GM23338 (cell line): Measurements from ENCODE around the gene USP31. TPM values are rescaled to one million over a fixed set of nuclear protein-coding genes. Genes with fewer than 3 reads are reported as not detected.

Experiments used
- ATAC-seq: fragments of 200-7000 bp; cut with Tn5 transposase; 3 replicates; pipeline ENCODE4 v1.9.1; 2020
- DNase-seq: peaks from one replicate; pipeline ENCODE4 v3.0.0-alpha.2; 2015; ENCODE audit warnings: low spot score
- H2AFZ ChIP-seq: fragments of 200-600 bp; sonication (generic); 2 replicates; pipeline ENCODE4 v1.8.0; 2016; ENCODE audit warnings: antibody characterized with exemption, mild to moderate bottlenecking, moderate library complexity
- H3F3A ChIP-seq: fragments of 200-600 bp; sonication (generic); replicated peaks from 2 replicates; pipeline ENCODE4 v1.8.0; 2017; ENCODE audit warnings: antibody characterized with exemption, mixed run types, low read depth
- H3K27ac ChIP-seq: fragments of 200-600 bp; sonication (generic); 2 replicates; pipeline ENCODE4 v1.6.1; 2016; ENCODE audit warnings: low read depth
- H3K27me3 ChIP-seq: fragments of 200-600 bp; sonication (generic); 2 replicates; pipeline ENCODE4 v1.8.0; 2016; ENCODE audit warnings: mild to moderate bottlenecking, mixed run types, moderate library complexity; ENCODE audit not compliant: insufficient read depth
- H3K36me3 ChIP-seq: fragments of 200-600 bp; sonication (generic); 2 replicates; pipeline ENCODE4 v1.8.0; 2016; ENCODE audit warnings: mild to moderate bottlenecking; ENCODE audit not compliant: insufficient read depth
- H3K4me1 ChIP-seq: fragments of 200-600 bp; sonication (generic); 2 replicates; pipeline ENCODE4 v1.8.0; 2016; ENCODE audit warnings: mild to moderate bottlenecking, moderate library complexity; ENCODE audit not compliant: insufficient read depth
- H3K4me2 ChIP-seq: fragments of 200-600 bp; sonication (generic); 2 replicates; pipeline ENCODE4 v1.7.1; 2017; ENCODE audit warnings: mixed run types
- H3K4me3 ChIP-seq: fragments of 200-600 bp; sonication (generic); 2 replicates; pipeline ENCODE4 v1.6.1; 2016; ENCODE audit warnings: mixed run types
- H3K79me2 ChIP-seq: fragments of 200-600 bp; sonication (generic); replicated peaks from 2 replicates; pipeline ENCODE4 v1.8.0; 2017; ENCODE audit warnings: mild to moderate bottlenecking; ENCODE audit not compliant: insufficient read depth
- H3K9me2 ChIP-seq: fragments of 200-600 bp; sonication (generic); 2 replicates; pipeline ENCODE4 v1.8.0; 2017; ENCODE audit not compliant: insufficient read depth
- H4K20me1 ChIP-seq: fragments of 200-600 bp; sonication (generic); replicated peaks from 2 replicates; pipeline ENCODE4 v1.8.0; 2017; ENCODE audit warnings: mild to moderate bottlenecking; ENCODE audit not compliant: insufficient read depth
- H3K27ac Mint-ChIP-seq: 2 replicates; pipeline ENCODE4 v1.8.0; 2020; ENCODE audit warnings: inconsistent platforms, mild to moderate bottlenecking, moderate library complexity, mixed read lengths
- H3K27me3 Mint-ChIP-seq: 3 replicates; pipeline ENCODE4 v1.8.0; 2022; ENCODE audit warnings: low read depth, mild to moderate bottlenecking, moderate library complexity, mixed read lengths, inconsistent platforms; ENCODE audit not compliant: insufficient read depth, poor library complexity
- H3K36me3 Mint-ChIP-seq: 3 replicates; pipeline ENCODE4 v1.8.0; 2021; ENCODE audit warnings: low read depth, mild to moderate bottlenecking, inconsistent platforms, moderate library complexity, mixed read lengths
- H3K4me1 Mint-ChIP-seq: 3 replicates; pipeline ENCODE4 v1.8.0; 2020; ENCODE audit warnings: mild to moderate bottlenecking, inconsistent platforms, mixed read lengths
- H3K4me3 Mint-ChIP-seq: 3 replicates; pipeline ENCODE4 v1.8.0; 2021; ENCODE audit warnings: moderate library complexity, mild to moderate bottlenecking, inconsistent platforms, mixed read lengths
- H3K9me3 Mint-ChIP-seq: 3 replicates; pipeline ENCODE4 v1.8.0; 2020; ENCODE audit warnings: moderate library complexity, mild to moderate bottlenecking, inconsistent platforms, mixed read lengths
- ZNF462 ChIP-seq: fragments of 250-450 bp; sonication (Bioruptor Pico); IDR thresholded peaks from 2 replicates; pipeline ENCODE4 v1.5.0; 2020; ENCODE audit warnings: mild to moderate bottlenecking, moderate library complexity
- polyA plus RNA-seq: library from polyadenylated mRNA; unstranded; fragments of >200 nt; fragmentation: Nextera tagmentation; extraction: Ambion mirVana; gene quantifications from 2 replicates; pipeline ENCODE4 v1.2.1, GENCODE V29; 2016
- total RNA-seq: library from RNA; depleted of rRNA; stranded (reverse); fragments of >200 nt; shearing (Covaris generic); gene quantifications from 2 replicates; pipeline ENCODE4 v1.2.3, GENCODE V29; 2014

USP31 gene
- total and polyA plus RNA-seq, 2 experiments from 2014 or later, result 4.3 to 17.9 TPM

DNA sequence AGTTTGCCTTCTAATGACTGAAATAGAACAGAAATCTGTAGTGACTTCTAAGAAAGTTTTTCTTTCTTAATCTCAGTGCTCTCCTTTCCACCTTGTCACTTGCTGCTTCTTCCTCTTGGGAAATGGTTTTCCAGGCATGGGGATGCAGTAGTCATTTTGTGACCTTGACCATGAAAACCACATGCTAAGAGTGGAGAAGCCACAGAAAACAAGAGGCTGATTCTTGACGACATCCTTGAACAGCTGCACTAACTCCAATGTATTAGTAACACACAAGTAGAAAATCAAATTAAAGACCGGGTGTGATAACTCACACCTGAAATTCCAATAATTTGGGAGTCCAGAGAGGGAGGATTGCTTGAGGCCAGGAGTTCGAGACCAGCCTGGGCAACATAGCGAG, 15.5 kb upstream of the USP31 start:
- ATAC-seq, result no peak
- peaks cover 5% of the 10 kb centered on the region; the same call in 2 of the 3 replicates for H3K4me1 Mint-ChIP-seq

More for the DNA sequence above, 15.5 kb upstream of the USP31 start:
- Histone ChIP-seq H3K4me2 (no peak overlapping the region), H3K4me3 (no peak overlapping the region), H3K79me2 (no peaks in the 10 kb centered on the region), H3F3A (no peaks in the 10 kb centered on the region), H3K36me3 (peaks cover 2% of the 10 kb centered on the region; the same call in 1 of the 2 replicates), H2AFZ (no peak overlapping the region), H3K27ac (no peak overlapping the region), H3K4me1 (no peaks in the 10 kb centered on the region), H3K27me3 (no peaks in the 10 kb centered on the region), H4K20me1 (no peaks in the 10 kb centered on the region), H3K9me2 (0 out of 2 replicates have a peak, but pooled peaks cover 2% of the 10 kb centered on the region)
- no peak overlapping the region for H3K27ac Mint-ChIP-seq
- H3K27me3 Mint-ChIP-seq, result no peaks in the 10 kb centered on the region
- TF ChIP-seq ZNF462 (CRISPR knock-in tag), result no peak
- no peak for DNase-seq
- no peak overlapping the region for H3K4me3 Mint-ChIP-seq
- H3K36me3 Mint-ChIP-seq, result peaks cover 4% of the 10 kb centered on the region; the same call in 1 of the 3 replicates
- H3K9me3 Mint-ChIP-seq, result peaks cover 9% of the 10 kb centered on the region
